ENCODE results near the gene ADGRA1.
"Not testable (repeated sequence)": the region's sequence is repeated elsewhere in the genome, so short reads cannot be mapped to it uniquely, and the experiment has no call there.

ADGRA1 gene

GRCh38 chr10:133128126-133129070, 40.7 kb downstream of the ADGRA1 start:
- DNase-seq (ENCODE audit: low spot score): no peak

- DNase-seq (ENCODE audit: low spot score): no peak
These were observed 41.5 kb downstream of the ADGRA1 start for GRCh38 chr10:133129071-133129858.

GRCh38 chr10:133129859-133130495, 42.3 kb downstream of the ADGRA1 start:
- no peak for DNase-seq (ENCODE audit: low spot score)

- no peak for DNase-seq (ENCODE audit: low spot score)
These were observed 42.9 kb downstream of the ADGRA1 start for GRCh38 chr10:133130602-133131001.

- no peak for DNase-seq (ENCODE audit: low spot score)
These were observed 43.3 kb downstream of the ADGRA1 start for GRCh38 chr10:133131053-133131452.

GRCh38 chr10:133131734-133132472, 44.2 kb downstream of the ADGRA1 start:
- DNase-seq (ENCODE audit: low spot score): no peak

GRCh38 chr10:133132473-133133291, 45.0 kb downstream of the ADGRA1 start:
- DNase-seq (ENCODE audit: low spot score): no peak

- no peak for DNase-seq (ENCODE audit: low spot score)
These were observed 45.9 kb downstream of the ADGRA1 start for GRCh38 chr10:133133471-133134231.

- DNase-seq (ENCODE audit: low spot score): no peak
These were observed 46.8 kb downstream of the ADGRA1 start for GRCh38 chr10:133134411-133135115.

- no peak for DNase-seq (ENCODE audit: low spot score)
These were observed 47.4 kb downstream of the ADGRA1 start for GRCh38 chr10:133135116-133135465.

GRCh38 chr10:133137486-133138145, 49.9 kb downstream of the ADGRA1 start:
- DNase-seq (ENCODE audit: low spot score): not testable (repeated sequence)

GRCh38 chr10:133139551-133140065, 51.9 kb downstream of the ADGRA1 start:
- no peak for DNase-seq (ENCODE audit: low spot score)

GRCh38 chr10:133140417-133141143, 52.9 kb downstream of the ADGRA1 start:
- DNase-seq (ENCODE audit: low spot score): no peak

- no peak for DNase-seq (ENCODE audit: low spot score)
These were observed 53.6 kb downstream of the ADGRA1 start for GRCh38 chr10:133141144-133141957.

GRCh38 chr10:133141958-133142340, 54.2 kb downstream of the ADGRA1 start:
- no peak for DNase-seq (ENCODE audit: low spot score)

- no peak for DNase-seq (ENCODE audit: low spot score)
These were observed 54.9 kb downstream of the ADGRA1 start for GRCh38 chr10:133142523-133143199.

GRCh38 chr10:133143200-133143533, 55.4 kb downstream of the ADGRA1 start:
- no peak for DNase-seq (ENCODE audit: low spot score)

Data from CD4-positive, alpha-beta T cell treated with Interleukin-2 at 100 ng/mL for 4 hours (primary cell).